DMS114 treated with DMSO at 0.1 percent for 48 hours (cell line): ENCODE measurements around the gene CAB39.

Experiments
- DNase-seq: peaks from one replicate; lab custom pipeline; 2025; ENCODE audit not compliant: unreplicated experiment; lab: John Stamatoyannopoulos, UW

The CAB39 gene

GRCh38 chr2:230850358-230850658 lies 137.7 kb downstream of the CAB39 start:
- no peak for DNase-seq

- DNase-seq, result no peak
Observed at GRCh38 chr2:230852113-230852512, 139.5 kb downstream of the CAB39 start.

GRCh38 chr2:230861552-230862255 lies 149.1 kb downstream of the CAB39 start:
- DNase-seq, result no peak

- no peak for DNase-seq
Observed at GRCh38 chr2:230862292-230862691, 149.7 kb downstream of the CAB39 start.

GRCh38 chr2:230863031-230863430 lies 150.4 kb downstream of the CAB39 start:
- no peak for DNase-seq

- DNase-seq, result no peak
Observed at GRCh38 chr2:230863442-230864121, 150.9 kb downstream of the CAB39 start.

- no peak for DNase-seq
Observed at GRCh38 chr2:230864122-230864604, 151.5 kb downstream of the CAB39 start.

- DNase-seq, result peak; percentile 28
Observed at GRCh38 chr2:230864605-230865306, 152.1 kb downstream of the CAB39 start, which contains the start of gene ITM2C. Gene ITM2C, plus strand, starts transcription at chr2:230864942. Its CDS starts 84 bp downstream, at chr2:230865026.

- DNase-seq, result no peak
Observed at GRCh38 chr2:230865307-230865765, 152.7 kb downstream of the CAB39 start.

- DNase-seq, result no peak
Observed at GRCh38 chr2:230865766-230866755, 153.4 kb downstream of the CAB39 start.

- DNase-seq, result no peak
Observed at GRCh38 chr2:230866756-230867523, 154.3 kb downstream of the CAB39 start.

- DNase-seq, result no peak
Observed at GRCh38 chr2:230868161-230868946, 155.7 kb downstream of the CAB39 start.

GRCh38 chr2:230868947-230869913 lies 156.6 kb downstream of the CAB39 start:
- no peak for DNase-seq

- no peak for DNase-seq
Observed at GRCh38 chr2:230869914-230870543, 157.4 kb downstream of the CAB39 start.
